HG02885 (cell line): ENCODE results near the gene RPS18.
A peak's percentile ranks its signal among the peaks of the same experiment; 100 is the strongest.

ENCODE experiments used
- ATAC-seq: cut with Tn5 transposase; IDR thresholded peaks from one replicate; pipeline ENCODE4 v1.9.1; 2021; ENCODE audit warnings: mild to moderate bottlenecking; ENCODE audit not compliant: unreplicated experiment, poor library complexity

Gene RPS18

DNA sequence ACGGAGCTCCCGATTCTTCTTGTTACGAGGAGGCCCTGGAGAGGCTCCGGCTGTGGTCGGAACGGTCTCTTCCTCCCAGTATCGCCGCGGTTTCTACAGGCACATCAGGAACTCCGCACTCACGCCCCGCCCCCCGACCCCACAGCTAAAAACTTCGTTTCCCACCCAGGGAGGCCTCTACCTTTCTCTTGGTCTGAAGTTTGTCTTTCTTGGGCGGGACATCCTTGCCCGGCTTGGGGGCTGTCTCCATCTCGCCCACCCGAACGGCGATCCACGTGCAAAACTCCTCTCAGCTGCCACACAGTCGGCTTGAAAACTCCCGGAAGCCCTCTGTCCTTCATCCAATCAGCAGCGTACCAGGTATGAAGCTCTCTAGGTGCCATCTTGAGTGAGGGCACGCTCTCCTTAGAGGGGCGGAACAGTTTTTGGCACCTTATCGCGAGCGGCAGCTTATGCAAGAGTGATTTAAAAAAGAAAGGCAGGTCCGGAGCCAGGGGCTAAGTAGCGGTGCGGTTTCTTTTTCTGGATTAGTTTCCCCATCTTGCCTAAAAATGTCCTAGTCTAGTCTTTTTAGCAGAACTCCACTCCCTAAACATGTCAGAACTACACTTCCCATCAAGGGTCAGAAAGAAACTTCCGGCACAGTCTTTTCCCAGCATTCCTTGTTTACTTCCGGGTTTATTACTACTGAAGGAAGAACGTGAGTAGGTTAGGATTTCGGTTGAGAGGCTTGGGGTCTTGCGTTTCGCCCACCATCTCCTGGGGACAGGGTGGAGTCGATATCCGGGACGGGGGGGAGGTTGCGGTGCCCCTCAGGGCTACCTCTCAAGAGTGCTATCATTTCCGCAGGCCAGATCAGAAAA is 17.3 kb downstream of the RPS18 start, which contains the start of the genes PFDN6 and WDR46:
Gene PFDN6 (plus strand): TSS at position 681 of the 863 bp plus-strand sequence. CDS start 256 bp downstream, outside the sequence.
Gene WDR46 (minus strand): TSS at position 319 of the 863 bp plus-strand sequence. CDS start 69 bp downstream, at position 250.
- ATAC-seq = peak; percentile 87

DNA sequence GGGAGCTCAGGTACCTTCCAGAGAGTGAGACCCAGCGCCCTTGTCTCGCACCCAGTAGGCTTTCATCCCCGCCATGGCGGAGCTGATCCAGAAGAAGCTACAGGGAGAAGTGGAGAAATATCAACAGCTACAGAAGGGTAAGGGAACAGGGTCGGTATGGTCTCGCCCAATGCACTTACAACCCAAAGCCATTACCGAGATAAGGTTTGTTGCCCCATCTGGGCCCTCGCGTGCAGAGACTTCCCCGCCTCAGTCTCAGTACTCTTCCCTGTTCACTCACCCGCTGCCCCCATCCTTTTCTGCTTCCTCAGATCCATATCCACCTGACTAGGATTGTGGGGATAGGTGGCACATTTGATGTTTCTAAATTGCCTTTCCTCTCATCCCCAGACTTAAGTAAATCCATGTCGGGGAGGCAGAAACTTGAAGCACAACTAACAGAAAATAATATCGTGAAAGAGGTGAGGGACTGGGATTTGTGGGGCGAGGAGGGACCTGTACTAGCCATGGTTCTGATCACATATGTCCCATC is 18.0 kb downstream of the RPS18 start:
- ATAC-seq = no peak

DNA sequence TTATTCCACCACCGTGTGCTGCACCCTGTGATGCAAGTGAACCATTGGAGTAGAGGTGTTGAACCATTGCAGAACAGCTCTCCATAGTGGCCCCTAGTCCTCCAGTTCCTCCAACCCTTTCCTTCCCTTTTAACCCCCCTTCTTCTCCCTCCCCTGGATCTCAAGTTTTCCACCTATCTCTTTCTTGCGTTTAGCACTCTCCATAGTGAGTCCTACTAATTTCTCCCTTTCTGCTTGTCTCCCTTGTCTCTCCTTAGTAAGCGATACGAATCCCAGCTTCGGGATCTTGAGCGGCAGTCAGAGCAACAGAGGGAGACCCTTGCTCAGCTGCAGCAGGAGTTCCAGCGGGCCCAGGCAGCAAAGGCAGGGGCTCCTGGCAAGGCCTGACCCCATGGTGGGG is 18.6 kb downstream of the RPS18 start:
- no peak for ATAC-seq

DNA sequence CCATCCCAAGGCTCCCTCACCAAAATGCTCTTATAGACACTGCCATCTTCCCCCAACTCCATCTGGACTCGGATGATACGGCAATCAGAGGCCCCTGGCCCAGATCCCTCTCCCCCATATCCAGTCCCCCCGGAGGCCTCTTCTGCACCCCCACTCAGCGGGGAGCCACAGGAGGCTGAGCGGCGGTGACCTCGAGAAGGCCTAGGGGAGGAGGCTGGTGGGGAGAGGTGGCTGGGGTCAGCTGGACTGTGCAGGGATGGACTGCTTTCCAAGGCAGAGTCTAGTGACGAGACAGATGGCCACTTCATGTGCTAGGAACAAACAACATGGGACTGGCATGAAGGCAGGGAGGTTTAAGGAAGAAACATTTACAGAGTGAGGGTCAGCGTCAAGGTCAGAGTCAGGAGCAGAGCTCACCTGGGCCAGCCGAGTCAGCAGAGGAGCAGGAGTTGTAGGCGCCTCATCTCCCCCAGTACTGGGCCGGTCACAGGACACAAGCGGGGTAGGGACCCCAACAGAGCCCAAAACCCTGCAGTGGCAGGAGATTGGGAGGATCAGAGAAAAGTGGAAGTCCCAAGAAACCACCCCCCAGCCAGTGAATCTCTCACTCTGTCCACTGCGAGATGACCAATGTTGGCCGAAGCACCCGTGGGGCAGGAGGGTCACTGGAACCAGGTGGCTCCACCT is 21.3 kb downstream of the RPS18 start:
- no peak for ATAC-seq

DNA sequence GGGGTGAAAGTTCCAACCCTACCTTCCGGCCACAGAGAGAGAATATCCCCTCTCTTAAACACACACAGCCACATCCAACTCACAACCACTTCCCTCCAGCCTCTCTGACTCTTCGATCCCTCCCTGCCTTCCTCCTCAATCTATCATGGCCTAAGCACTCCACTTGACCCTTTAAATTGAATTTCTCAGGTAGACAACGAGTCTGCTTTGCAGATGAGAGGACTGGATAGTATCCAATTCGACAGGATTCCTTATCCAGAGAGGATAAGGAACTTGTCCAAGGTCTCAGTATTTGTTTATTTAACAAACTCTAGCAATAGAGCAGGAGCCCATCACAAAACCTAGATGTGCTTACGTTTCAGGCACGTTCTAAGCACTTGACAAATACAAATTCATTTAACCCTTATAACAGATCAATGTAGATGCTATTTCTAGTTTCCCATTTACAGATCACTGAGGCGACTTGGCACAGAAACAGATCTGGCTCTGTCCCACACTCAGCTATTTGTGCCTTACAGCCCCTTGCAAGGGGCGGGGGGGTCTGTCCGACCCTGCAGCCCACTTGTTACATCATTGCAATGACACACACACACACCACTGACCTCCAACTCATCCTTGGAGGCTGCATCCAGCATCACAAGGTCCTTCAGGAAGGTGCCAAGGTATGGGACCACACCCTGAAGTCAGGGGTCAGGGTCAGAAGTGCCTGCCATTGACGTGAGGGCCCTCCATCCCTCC is 22.4 kb downstream of the RPS18 start:
- ATAC-seq = no peak

DNA sequence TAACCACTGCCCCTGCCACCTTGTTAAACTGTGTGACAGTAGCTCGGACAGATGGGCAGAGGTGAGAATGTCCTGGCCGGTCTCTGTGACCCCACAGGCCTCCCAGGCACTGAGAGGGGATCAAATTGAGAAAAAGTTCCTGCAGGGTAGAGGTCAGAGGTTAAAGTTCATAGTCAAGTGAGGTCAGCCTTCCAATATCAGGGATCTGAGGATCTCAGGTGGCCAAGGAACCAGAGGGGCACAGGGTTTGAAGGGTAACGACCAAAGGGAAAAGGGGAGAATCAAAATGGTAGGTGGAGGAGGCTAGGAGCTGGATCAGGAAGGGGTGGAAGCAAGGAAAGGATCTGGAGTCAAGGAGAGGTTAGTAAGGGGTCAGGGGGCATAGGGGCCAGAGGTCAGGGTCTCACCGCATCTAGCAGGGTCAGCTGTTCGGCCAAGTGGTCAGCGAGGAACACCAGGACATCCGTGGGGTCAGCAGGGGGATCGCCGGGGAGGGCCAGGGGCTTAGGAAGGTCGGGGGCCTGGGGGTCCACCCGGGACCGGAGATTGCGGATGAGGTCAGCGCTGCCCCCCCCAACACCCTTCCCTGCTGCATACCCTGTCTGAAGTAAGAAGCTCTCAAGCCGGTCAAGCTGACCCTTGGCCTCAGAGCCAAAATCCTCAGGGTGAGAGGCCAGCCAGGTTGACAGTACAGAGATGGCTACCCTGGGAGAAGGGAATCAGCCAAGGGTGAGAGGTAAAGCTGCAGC is 23.9 kb downstream of the RPS18 start:
- ATAC-seq = no peak

DNA sequence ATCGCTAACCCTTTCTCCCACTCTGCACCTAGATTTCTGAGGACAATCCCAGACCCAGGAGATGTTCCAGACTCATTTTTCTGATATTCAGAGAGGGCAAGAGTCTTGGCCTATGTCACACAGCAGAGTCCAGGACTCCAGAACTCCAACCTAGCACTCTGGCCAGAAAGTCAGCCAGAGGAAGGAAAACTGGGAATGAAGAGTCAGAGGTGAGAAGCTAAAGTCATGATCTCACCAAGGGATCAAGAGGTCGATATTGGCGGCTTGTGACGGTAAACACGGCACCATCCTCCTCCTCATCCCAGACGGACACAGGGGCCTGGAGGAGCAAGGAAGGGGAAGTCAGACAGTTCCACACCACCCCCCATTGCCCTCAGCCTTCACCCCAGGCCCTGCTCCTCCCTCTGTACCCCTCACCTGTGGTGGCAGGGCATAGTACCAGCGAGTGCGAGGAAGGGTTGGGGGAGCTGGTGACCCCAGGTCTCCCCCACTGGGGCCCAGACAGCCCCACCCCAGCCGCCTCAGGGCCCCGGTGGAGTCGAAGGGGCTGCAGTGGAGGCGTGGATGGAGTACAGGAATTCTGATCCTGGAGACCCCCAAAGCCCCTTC is 25.0 kb downstream of the RPS18 start:
- no peak for ATAC-seq

DNA sequence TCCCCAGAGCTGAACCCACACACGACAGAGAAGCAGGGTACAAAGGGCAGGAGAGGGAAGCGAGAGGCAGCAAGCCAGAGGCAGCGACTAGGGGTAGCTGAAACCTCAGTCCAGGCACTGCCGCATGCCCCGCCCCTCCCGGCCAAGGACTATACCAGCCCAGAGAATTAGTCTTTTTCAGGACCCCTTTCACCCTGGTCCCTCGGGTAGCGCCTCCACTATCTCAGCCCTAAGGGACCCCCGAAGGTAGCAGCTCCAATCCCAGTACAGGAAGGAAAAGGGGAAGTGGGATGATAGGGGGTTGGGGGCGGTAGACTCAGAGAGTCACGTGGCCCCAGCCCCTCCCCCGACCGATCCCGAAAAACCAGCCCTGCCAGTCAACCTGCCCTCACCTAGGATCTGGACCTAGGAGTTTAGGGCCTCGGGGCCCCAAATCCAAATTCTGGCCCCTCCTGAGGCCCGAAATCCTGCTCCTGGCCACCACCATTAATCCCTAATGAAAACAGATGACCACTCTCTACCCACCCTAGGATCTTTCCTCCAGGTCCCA is 25.6 kb downstream of the RPS18 start:
- ATAC-seq = no peak

DNA sequence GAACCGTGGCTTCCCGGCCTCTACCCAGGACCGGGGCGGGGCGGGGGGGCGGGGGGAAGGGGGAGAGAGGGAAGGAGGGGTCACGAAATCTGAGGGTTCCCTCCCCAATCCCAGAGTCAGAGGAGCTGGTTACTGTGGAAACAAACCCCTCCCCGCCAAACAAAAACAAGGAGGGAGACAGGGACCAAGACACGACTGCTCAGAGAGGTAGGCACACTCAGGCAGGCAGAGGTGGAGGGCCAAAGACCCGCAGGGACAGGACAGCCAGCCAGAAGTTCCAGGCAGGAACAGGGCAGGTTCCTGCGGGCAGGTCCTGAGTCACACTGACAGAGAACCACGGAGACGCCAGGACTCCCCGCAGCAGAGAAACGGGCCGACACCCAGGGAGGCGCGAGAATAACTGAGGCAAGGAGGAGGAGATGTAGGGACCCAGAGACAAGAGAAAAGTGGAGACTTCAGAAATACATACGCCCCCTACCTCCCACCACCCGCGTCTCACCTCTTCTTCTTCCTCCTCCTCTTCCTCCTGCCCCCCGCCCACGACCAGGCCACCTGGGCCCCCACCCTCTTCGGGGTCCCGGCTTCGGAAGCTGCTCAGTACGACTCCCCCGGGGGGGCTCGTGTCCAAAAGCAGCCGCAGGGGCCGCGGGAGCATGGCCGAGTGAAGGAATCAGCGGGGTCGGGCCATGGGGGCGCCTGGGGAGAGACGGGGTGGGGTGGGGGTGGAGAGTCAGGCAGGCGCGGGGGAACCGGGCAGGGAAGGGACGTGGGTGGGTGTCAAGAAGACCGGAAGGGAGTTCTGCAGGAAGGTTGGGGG is 26.3 kb downstream of the RPS18 start:
- ATAC-seq = no peak

DNA sequence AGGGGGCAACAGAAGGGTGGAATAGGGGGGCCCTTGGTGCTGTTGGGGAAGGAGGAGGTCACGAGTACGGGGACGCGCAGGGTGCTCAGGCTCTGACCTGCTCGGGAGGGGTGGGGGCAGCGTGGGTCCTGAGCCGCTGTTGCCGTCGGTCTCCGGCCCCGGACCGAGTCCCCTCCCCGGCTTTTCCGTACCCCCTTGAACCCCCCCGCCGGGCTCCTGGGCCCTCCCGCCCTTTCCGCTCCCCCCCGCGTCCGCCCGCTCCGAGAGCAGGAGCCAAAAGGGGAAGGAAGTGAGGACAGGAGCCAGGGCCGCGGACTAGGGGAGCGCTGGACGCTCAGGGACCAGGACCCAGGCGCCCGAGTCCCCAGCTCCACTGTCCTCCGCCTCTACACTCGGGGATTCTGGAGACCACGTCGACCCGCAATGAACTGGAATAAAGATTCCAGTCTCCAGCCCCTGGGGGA is 26.9 kb downstream of the RPS18 start, which contains the start of gene RGL2:
Gene RGL2 (minus strand): TSS at position 170 of the 464 bp plus-strand sequence. CDS start 332 bp downstream, outside the sequence.
- peak; percentile 45 for ATAC-seq

DNA sequence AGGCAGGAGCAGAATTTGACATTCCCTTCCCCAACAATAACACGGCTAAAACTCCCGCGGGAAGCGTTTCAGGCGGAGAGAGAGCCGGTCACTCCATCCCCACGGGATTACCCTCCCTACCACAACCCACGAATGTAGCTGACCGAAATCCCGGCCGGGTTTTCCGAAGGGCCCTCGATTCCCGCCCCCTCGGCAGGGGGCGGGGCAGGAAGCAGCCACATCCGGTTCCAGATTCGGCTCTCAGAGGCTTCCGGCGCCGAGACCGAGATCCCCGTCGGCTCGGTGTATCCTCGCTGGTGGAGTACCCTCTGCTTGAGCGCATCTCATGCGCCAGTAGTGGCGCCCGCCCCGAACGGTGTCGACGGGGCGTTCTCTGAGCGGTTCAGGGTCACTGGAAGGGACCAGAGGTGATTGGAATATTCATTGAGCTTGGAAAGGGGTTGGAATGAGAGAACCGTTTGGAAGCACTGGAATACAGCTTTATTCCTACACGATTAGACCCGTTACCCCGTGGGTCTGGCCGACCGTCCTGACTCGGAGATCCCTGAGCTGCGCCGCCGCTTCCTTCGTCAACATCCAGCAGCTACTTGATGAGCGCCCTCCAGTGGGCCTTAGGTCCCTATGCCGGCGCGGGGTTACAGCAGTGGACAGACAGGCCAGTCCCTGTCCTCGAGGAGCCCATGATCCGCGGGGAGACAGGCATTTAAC is 27.5 kb downstream of the RPS18 start:
- ATAC-seq = peak; percentile 77

DNA sequence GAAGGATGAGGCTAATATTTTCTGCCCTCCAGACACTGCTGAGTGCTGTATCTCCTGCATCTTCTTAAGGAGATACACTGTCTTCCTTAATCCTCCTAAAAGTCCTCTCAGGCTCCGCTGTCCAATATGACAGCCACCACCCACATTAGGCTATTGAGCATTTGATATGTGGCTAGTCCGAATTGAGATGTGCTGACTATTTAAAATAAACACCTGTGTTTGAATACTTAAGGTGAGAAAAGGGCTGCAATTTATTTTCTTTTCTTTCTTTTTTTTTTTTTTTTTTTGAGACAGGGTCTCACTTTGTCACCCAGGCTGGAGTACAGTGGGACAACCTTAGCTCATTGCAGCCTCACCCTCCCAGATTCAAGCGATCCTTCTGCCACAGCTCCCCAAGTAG is 30.0 kb downstream of the RPS18 start:
- ATAC-seq = no peak

DNA sequence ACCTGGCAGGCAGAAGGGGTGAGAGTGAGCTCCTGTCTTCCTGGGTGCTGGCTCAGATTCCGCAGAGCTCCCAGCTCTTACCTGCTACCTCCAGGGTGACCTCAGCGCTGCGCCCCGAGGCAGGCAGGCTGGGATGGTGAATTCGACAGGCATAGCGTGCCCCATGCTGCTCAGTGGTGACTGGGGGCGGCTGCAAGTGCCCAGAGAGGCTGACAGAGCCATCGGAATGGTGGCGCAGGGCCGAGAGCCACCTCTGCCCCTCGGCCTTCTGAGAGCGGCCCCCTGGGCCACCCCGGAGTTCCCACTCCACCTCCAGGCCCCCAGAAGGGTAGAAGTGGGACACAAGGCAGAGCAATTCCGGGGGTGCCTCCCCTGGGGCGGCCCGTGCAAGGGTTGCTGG is 32.3 kb downstream of the RPS18 start:
- no peak for ATAC-seq

DNA sequence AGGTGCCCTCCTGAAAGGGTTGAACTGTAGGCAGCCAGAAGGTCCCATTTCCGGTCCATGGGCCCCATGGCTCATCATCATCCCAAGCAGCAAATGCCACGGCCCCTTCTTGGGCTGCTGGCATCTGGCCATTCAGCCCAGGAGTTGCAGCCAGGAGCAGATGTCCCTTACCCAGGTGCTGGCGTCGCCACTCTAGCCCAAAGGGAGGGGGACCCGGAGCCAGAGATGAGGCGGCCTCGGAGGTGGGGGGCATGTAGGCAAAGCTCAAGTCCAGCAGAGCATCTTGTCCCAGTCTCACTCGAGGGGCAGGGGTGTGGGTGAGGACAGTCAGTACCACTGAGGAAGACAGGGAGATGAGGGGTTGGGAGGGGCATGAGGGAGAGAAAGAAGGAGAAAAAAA is 33.2 kb downstream of the RPS18 start:
- no peak for ATAC-seq

DNA sequence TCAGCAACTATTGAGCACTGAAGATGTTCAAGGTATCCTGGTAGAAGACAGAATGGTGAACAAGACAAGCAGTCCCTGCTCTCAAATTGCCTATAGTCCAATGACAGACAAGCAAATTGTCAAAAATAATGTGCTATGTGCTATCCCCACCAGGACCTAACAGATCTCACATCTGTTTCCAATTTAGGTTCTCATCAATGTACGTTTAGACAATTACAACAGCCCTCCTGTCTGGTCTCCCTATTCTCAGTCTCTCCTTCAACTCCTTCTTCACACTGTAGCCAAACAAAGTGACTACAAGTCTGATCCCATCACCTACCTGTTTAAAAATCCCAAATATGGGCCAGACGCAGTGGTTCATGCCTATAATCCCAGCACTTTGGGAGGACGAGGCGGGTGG is 34.5 kb downstream of the RPS18 start:
- no peak for ATAC-seq

DNA sequence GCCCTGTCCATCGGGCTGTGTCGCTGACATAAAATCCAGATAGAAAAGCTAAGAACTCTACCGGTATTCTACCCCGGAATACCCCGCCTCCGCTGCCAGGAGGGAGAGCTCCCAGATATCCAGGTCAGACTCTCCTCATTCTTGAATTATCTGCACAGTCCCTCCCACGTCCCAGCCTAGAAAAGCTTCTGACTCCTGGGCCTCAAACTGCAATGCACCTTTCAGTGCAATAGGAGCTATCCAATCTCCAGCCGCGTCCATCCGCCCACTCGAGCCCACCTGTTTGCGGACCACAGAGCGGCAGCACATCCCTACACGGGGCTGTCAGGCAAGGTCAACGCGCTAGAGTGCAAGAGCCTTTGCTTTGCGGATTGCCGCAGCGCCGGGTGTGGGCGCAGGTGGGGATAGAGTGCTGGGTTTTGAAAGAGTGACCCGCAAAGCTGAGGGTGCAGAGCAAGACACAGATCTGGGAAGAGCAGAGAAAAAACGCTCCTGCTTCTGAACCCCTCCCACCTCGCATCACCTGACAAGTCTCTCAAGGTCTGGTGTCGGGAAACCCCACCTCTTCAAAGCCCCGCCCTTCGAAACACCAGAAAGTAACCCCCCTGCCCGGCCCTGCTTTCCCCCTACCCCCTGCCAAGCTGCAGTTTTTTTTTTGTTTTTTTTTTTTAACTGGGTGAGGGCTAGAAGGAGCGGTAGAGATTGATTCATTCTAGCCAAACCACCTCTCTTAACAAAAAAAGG is 40.7 kb downstream of the RPS18 start:
- peak; percentile 28 for ATAC-seq
